ENCODE data around the gene CNTNAP2. TPM values are rescaled to one million over a fixed set of nuclear protein-coding genes. Genes with fewer than 3 reads are reported as not detected.

The CNTNAP2 gene
- total and polyA plus RNA-seq, 9 donors: 0.24 to 7.0 (median 1.5) TPM

DNA sequence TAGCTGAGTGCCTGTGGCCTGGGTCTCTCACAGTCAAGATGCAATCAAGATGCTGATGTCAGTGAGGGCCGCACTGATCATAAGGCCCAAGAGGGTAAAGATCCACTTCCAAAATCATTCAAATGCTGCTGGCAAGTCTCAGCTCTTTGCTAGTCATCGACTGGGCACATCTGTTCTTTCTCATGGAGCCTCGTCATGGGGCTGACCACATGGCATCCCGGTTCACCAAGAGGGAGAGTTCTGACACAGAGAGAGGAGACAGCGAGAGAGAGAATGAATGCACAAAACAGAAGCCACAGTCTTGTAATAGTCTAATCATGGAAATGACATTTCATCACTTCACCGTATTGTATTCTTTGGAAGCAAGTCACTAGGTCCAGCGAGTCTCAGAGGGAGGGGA is 1406.5 kb downstream of the CNTNAP2 start:
- H3K36me3 ChIP-seq: no peaks in the 10 kb centered on the region
- no peaks in the 10 kb centered on the region for H3K9me3 ChIP-seq
- no peak overlapping the region for H3K27ac ChIP-seq
- intact Hi-C loops (cut with DNase I): no loop called here
- H3K27me3 ChIP-seq: no peaks in the 10 kb centered on the region
- no peak for DNase-seq
- 86 to 89% (median 89%) methylated on average over 7 of the region's 7 CpGs for WGBS, 3 donors
- no peaks in the 10 kb centered on the region for H3K4me1 ChIP-seq (ENCODE audit: insufficient read depth)
- no peak overlapping the region for H3K4me3 ChIP-seq
- TF ChIP-seq CTCF (IDR thresholded peaks at IDR 0.05) (no peak), EP300 (IDR thresholded peaks at IDR 0.05) (no peak), POLR2A (IDR thresholded peaks at IDR 0.05) (no peak)

- Histone ChIP-seq H3K27ac (no peak overlapping the region), H3K4me1 (ENCODE audit: insufficient read depth) (no peaks in the 10 kb centered on the region), H3K36me3 (no peaks in the 10 kb centered on the region), H3K27me3 (no peaks in the 10 kb centered on the region), H3K4me3 (no peak overlapping the region), H3K9me3 (no peaks in the 10 kb centered on the region)
- WGBS, 3 donors: 78 to 84% (median 82%) methylated on average over 3 of the region's 3 CpGs
- TF ChIP-seq POLR2A (IDR thresholded peaks at IDR 0.05): no peak
- no peak for TF ChIP-seq CTCF (IDR thresholded peaks at IDR 0.05)
- TF ChIP-seq EP300 (IDR thresholded peaks at IDR 0.05): no peak
- DNase-seq: no peak
- intact Hi-C loops (cut with DNase I): no loop called here
Observed at GRCh38 chr7:147524726-147525250, 1408.2 kb downstream of the CNTNAP2 start.

GRCh38 chr7:147525325-147525724 is 1408.7 kb downstream of the CNTNAP2 start:
- intact Hi-C loops (cut with DNase I): no loop called here
- 83 to 90% (median 89%) methylated on average over 2 of the region's 2 CpGs for WGBS, 3 donors
- H3K4me3 ChIP-seq: no peak overlapping the region

GRCh38 chr7:147535701-147536111 is 1419.1 kb downstream of the CNTNAP2 start:
- Histone ChIP-seq H3K36me3 (no peaks in the 10 kb centered on the region), H3K4me1 (ENCODE audit: insufficient read depth) (peaks cover 1% of the 10 kb centered on the region), H3K27me3 (no peaks in the 10 kb centered on the region), H3K9me3 (no peaks in the 10 kb centered on the region), H3K27ac (no peak overlapping the region), H3K4me3 (no peak overlapping the region)
- WGBS, 3 donors: 8 to 27% (median 16%) methylated on average over 6 of the region's 6 CpGs
- no peak for TF ChIP-seq EP300 (IDR thresholded peaks at IDR 0.05)
- no peak for DNase-seq
- intact Hi-C loops (cut with DNase I): no loop called here

More at GRCh38 chr7:147525325-147525724, 1408.7 kb downstream of the CNTNAP2 start:
- no peaks in the 10 kb centered on the region for H3K27me3 ChIP-seq
- TF ChIP-seq CTCF (IDR thresholded peaks at IDR 0.05) (no peak), EP300 (IDR thresholded peaks at IDR 0.05) (no peak), POLR2A (IDR thresholded peaks at IDR 0.05) (no peak)
- H3K27ac ChIP-seq: no peak overlapping the region
- H3K36me3 ChIP-seq: no peaks in the 10 kb centered on the region
- no peaks in the 10 kb centered on the region for H3K9me3 ChIP-seq
- DNase-seq: no peak
- H3K4me1 ChIP-seq (ENCODE audit: insufficient read depth): no peaks in the 10 kb centered on the region

DNA sequence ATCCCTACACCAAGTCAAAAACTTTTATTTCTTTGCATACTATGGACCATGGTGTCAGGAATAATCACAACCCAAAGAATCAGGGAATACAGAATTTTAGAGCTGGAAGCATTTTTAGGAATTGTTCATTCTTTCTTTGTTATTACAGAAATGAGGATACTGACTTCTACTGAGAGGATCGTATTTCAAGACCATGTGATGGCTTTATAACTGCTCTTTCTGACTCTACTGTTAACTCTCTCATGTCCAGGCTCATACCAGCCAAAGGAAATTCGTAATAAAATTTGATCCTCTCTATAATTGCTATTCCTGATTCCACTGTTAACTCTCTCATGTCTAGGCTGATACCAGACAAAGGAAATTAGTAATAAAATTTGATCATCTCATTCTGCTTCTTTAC is 1423.1 kb downstream of the CNTNAP2 start:
- WGBS, 3 donors: 23 to 27% (median 24%) methylated on average over 2 of the region's 2 CpGs
- H3K9me3 ChIP-seq: no peaks in the 10 kb centered on the region
- no peaks in the 10 kb centered on the region for H3K36me3 ChIP-seq
- no peak for DNase-seq
- no peak overlapping the region for H3K4me3 ChIP-seq
- H3K27ac ChIP-seq: no peak overlapping the region
- TF ChIP-seq EP300 (IDR thresholded peaks at IDR 0.05) (no peak), CTCF (IDR thresholded peaks at IDR 0.05) (no peak), POLR2A (IDR thresholded peaks at IDR 0.05) (no peak)
- no peaks in the 10 kb centered on the region for H3K27me3 ChIP-seq
- peaks cover 1% of the 10 kb centered on the region for H3K4me1 ChIP-seq (ENCODE audit: insufficient read depth)
- intact Hi-C loops (cut with DNase I): no loop called here
